Neuronal stem cell (in vitro differentiated cells): ENCODE measurements around the gene GPR65.

Experiments used
- DNase-seq: peaks from one replicate; pipeline ENCODE4 v3.0.0-alpha.2; 2013; ENCODE audit warnings: low spot score
- H2AFZ ChIP-seq: one replicate; pipeline ENCODE4 v1.6.1; 2013; ENCODE audit warnings: mild to moderate bottlenecking, low read length, inconsistent platforms
- H2AK5ac ChIP-seq: 2 replicates; pipeline ENCODE4 v1.6.1; 2013; ENCODE audit warnings: low read depth, mild to moderate bottlenecking, inconsistent platforms, low read length, moderate library complexity, mixed read lengths
- H2BK120ac ChIP-seq: 2 replicates; pipeline ENCODE4 v1.6.1; 2013; ENCODE audit warnings: low read depth, mild to moderate bottlenecking, inconsistent platforms, low read length, moderate library complexity, mixed read lengths
- H2BK12ac ChIP-seq: one replicate; pipeline ENCODE4 v1.6.1; 2013; ENCODE audit warnings: low read length, inconsistent platforms
- H2BK15ac ChIP-seq: 2 replicates; pipeline ENCODE4 v1.6.1; 2013; ENCODE audit warnings: mild to moderate bottlenecking, low read length, inconsistent platforms, mixed read lengths
- H2BK5ac ChIP-seq: one replicate; pipeline ENCODE4 v1.6.1; 2013; ENCODE audit warnings: inconsistent platforms, mild to moderate bottlenecking, low read length, moderate library complexity
- H3K14ac ChIP-seq: one replicate; pipeline ENCODE4 v1.6.1; 2013; ENCODE audit warnings: low read length, inconsistent platforms
- H3K18ac ChIP-seq: 2 replicates; pipeline ENCODE4 v1.6.1; 2013; ENCODE audit warnings: low read length, inconsistent platforms
- H3K23ac ChIP-seq: 2 replicates; pipeline ENCODE4 v1.6.1; 2013; ENCODE audit warnings: low read depth, mild to moderate bottlenecking, mixed read lengths, low read length, inconsistent platforms; ENCODE audit not compliant: poor library complexity
- H3K27ac ChIP-seq: replicated peaks from 3 replicates; pipeline ENCODE4 v1.5.1; 2013; ENCODE audit warnings: low read length, inconsistent platforms
- H3K27me3 ChIP-seq, 3 experiments: 2 replicates each; pipeline ENCODE4 v1.6.1; 2013; ENCODE audit warnings: low read length in 3 of 3, mild to moderate bottlenecking in 2 of 3, inconsistent platforms in 1 of 3, low read depth in 1 of 3, mixed read lengths in 1 of 3, moderate library complexity in 1 of 3; ENCODE audit not compliant: control insufficient read depth in 3 of 3, insufficient read depth in 3 of 3
- H3K36me3 ChIP-seq, 2 donors: replicated peaks in 1 of 2; 2 replicates each; pipeline ENCODE4 v1.6.1; 2013; ENCODE audit warnings: low read length in 2 of 2; ENCODE audit not compliant: control insufficient read depth in 2 of 2, insufficient read depth in 2 of 2
- H3K4ac ChIP-seq: 2 replicates; pipeline ENCODE4 v1.6.1; 2013; ENCODE audit warnings: inconsistent platforms, mild to moderate bottlenecking, low read length, moderate library complexity
- H3K4me1 ChIP-seq, 2 donors: 1 replicate in 1 of 2; 2 replicates in 1 of 2; pipeline ENCODE4 v1.6.1; 2013; ENCODE audit warnings: low read length in 2 of 2, low read depth in 1 of 2; ENCODE audit not compliant: control insufficient read depth in 2 of 2, insufficient read depth in 1 of 2
- H3K4me2 ChIP-seq: one replicate; pipeline ENCODE4 v1.6.1; 2013; ENCODE audit warnings: mild to moderate bottlenecking, low read length, inconsistent platforms; ENCODE audit not compliant: insufficient read depth, poor library complexity, severe bottlenecking
- H3K4me3 ChIP-seq, 2 donors: 2 replicates each; pipeline ENCODE4 v1.5.1; 2013; ENCODE audit warnings: low read length in 2 of 2, mild to moderate bottlenecking in 2 of 2, inconsistent platforms in 1 of 2, moderate library complexity in 1 of 2
- H3K79me1 ChIP-seq: one replicate; pipeline ENCODE4 v1.6.1; 2013; ENCODE audit warnings: low read depth, mild to moderate bottlenecking, inconsistent platforms, low read length, moderate library complexity
- H3K9ac ChIP-seq: one replicate; pipeline ENCODE4 v1.6.1; 2013; ENCODE audit warnings: mild to moderate bottlenecking, low read depth, low read length, inconsistent platforms; ENCODE audit not compliant: poor library complexity
- H3K9me3 ChIP-seq, 2 donors: replicated peaks in 1 of 2; 2 replicates each; pipeline versions ENCODE3 to v1.6.1; 2013; ENCODE audit warnings: low read length in 2 of 2, mild to moderate bottlenecking in 2 of 2, inconsistent platforms in 1 of 2, low read depth in 1 of 2, mixed read lengths in 1 of 2, moderate library complexity in 1 of 2; ENCODE audit not compliant: control insufficient read depth in 2 of 2, insufficient read depth in 1 of 2
- H4K8ac ChIP-seq: one replicate; pipeline ENCODE4 v1.6.1; 2013; ENCODE audit warnings: low read depth, mild to moderate bottlenecking, inconsistent platforms, low read length, moderate library complexity
- H4K91ac ChIP-seq: one replicate; pipeline ENCODE4 v1.6.1; 2013; ENCODE audit warnings: low read length, low read depth, mild to moderate bottlenecking, inconsistent platforms; ENCODE audit not compliant: poor library complexity
- WGBS, 2 donors: extraction: QIAGEN DNeasy Blood & Tissue Kit; methylation state at CpG; one replicate each; pipeline ENCODE4 v1.1.7; 2013; ENCODE audit warnings: missing lambda C conversion rate in 2 of 2, mixed read lengths in 1 of 2; ENCODE audit not compliant: insufficient read length in 2 of 2, insufficient replicate concordance in 1 of 2; ENCODE audit errors: extremely low coverage in 2 of 2; 5-methylcytosine and 5-hydroxymethylcytosine counted together

GPR65 gene

GRCh38 chr14:88034076-88034475 is 29.1 kb downstream of the GPR65 start:
- Histone ChIP-seq H3K4me2 (no peak overlapping the region), H3K36me3 (no peaks in the 10 kb centered on the region), H3K79me1 (no peaks in the 10 kb centered on the region), H2AFZ (no peak overlapping the region), H3K27ac (no peak overlapping the region), H2BK15ac (no peak overlapping the region), H3K4me1 (peaks cover 2 to 7% of the 10 kb centered on the region in 2 donors), H4K8ac (no peak overlapping the region), H3K9ac (no peak overlapping the region), H3K23ac (no peak overlapping the region), H3K4ac (no peak overlapping the region), H3K18ac (no peak overlapping the region), H4K91ac (no peak overlapping the region), H2AK5ac (no peak overlapping the region), H3K14ac (no peak overlapping the region), H2BK120ac (no peak overlapping the region), H3K4me3 (no peak overlapping the region), H2BK5ac (no peak overlapping the region), H2BK12ac (no peak overlapping the region), H3K27me3 (no peaks in the 10 kb centered on the region), H3K9me3 (no peaks in the 10 kb centered on the region)
- no CpG with 5 or more reads among the region's 2 CpGs for WGBS, 2 donors
- DNase-seq, result no peak

GRCh38 chr14:88036422-88036821 is 31.5 kb downstream of the GPR65 start:
- Histone ChIP-seq H2BK120ac (no peak overlapping the region), H3K18ac (no peak overlapping the region), H2BK12ac (no peak overlapping the region), H3K4me3 (no peak overlapping the region), H4K8ac (no peak overlapping the region), H2AK5ac (no peak overlapping the region), H3K27me3 (no peaks in the 10 kb centered on the region), H3K9me3 (no peaks in the 10 kb centered on the region), H3K9ac (no peak overlapping the region), H3K23ac (no peak overlapping the region), H2AFZ (no peak overlapping the region), H4K91ac (no peak overlapping the region), H3K14ac (no peak overlapping the region), H3K4me2 (no peak overlapping the region), H3K4me1 (peaks cover 2 to 7% of the 10 kb centered on the region in 2 donors), H2BK15ac (no peak overlapping the region), H3K4ac (no peak overlapping the region), H3K36me3 (no peaks in the 10 kb centered on the region), H3K27ac (no peak overlapping the region), H2BK5ac (no peak overlapping the region), H3K79me1 (no peaks in the 10 kb centered on the region)
- DNase-seq, result no peak
- no CpG with 5 or more reads among the region's 2 CpGs for WGBS, 2 donors

DNA sequence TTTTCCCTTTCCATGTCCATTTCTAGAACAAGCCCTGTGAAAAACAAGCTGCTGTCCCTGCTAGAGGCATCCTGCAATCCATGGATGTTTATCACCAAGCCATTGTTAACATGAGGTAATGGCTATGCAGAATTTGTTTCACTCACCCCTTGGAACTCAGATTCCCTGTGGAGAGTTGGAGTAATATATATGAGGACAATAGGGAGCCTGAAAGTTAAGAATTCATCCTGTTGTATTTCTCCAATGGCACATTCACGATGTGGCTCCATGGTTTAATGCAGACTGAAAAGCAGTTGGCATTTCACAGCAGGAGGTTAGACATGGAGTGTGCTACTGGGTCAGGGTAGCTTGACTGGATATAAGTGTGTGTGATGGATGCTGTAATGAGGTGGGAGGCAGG is 32.4 kb downstream of the GPR65 start:
- Histone ChIP-seq H3K9me3 (no peaks in the 10 kb centered on the region), H2AK5ac (no peak overlapping the region), H3K4me3 (no peak overlapping the region), H3K23ac (no peak overlapping the region), H2BK15ac (no peak overlapping the region), H4K91ac (no peak overlapping the region), H3K4me1 (peaks cover 2 to 7% of the 10 kb centered on the region in 2 donors), H2BK12ac (no peak overlapping the region), H3K36me3 (no peaks in the 10 kb centered on the region), H2AFZ (no peak overlapping the region), H3K27me3 (no peaks in the 10 kb centered on the region), H3K4ac (no peak overlapping the region), H3K9ac (no peak overlapping the region), H3K18ac (no peak overlapping the region), H3K27ac (no peak overlapping the region), H2BK5ac (no peak overlapping the region), H2BK120ac (no peak overlapping the region), H3K4me2 (no peak overlapping the region), H3K79me1 (no peaks in the 10 kb centered on the region), H3K14ac (no peak overlapping the region), H4K8ac (no peak overlapping the region)
- no CpG with 5 or more reads among the region's 1 CpG for WGBS, 2 donors
- no peak for DNase-seq

GRCh38 chr14:88039197-88039596 is 34.3 kb downstream of the GPR65 start:
- WGBS, 2 donors, result no CpG with 5 or more reads among the region's 3 CpGs

More at GRCh38 chr14:88039197-88039596, 34.3 kb downstream of the GPR65 start:
- H3K4me2 ChIP-seq, result no peak overlapping the region
- no peak overlapping the region for H4K8ac ChIP-seq
- no peak overlapping the region for H3K4ac ChIP-seq
- no peak overlapping the region for H3K27ac ChIP-seq
- H3K23ac ChIP-seq, result no peak overlapping the region
- H2BK12ac ChIP-seq, result no peak overlapping the region
- no peak for DNase-seq
- H3K4me3 ChIP-seq, result no peak overlapping the region
- no peak overlapping the region for H2BK5ac ChIP-seq
- no peak overlapping the region for H2AK5ac ChIP-seq
- no peak overlapping the region for H2AFZ ChIP-seq
- H3K18ac ChIP-seq, result no peak overlapping the region
- no peak overlapping the region for H2BK120ac ChIP-seq
- H3K36me3 ChIP-seq, result no peaks in the 10 kb centered on the region
- no peak overlapping the region for H2BK15ac ChIP-seq
- H3K79me1 ChIP-seq, result no peaks in the 10 kb centered on the region
- no peak overlapping the region for H4K91ac ChIP-seq
- no peaks in the 10 kb centered on the region for H3K27me3 ChIP-seq
- H3K9me3 ChIP-seq, result no peaks in the 10 kb centered on the region
- peaks cover 2 to 7% of the 10 kb centered on the region in 2 donors for H3K4me1 ChIP-seq
- H3K9ac ChIP-seq, result no peak overlapping the region
- no peak overlapping the region for H3K14ac ChIP-seq
